Parathyroid adenoma (tissue), 2 donors: ENCODE data around the gene CPA1.

Experiments
- H2AFZ ChIP-seq: fragments of 300-600 bp; sonication (generic); one replicate; pipeline ENCODE4 v1.7.0; 2017; ENCODE audit warnings: antibody characterized with exemption, mild to moderate bottlenecking
- H3K27ac ChIP-seq: fragments of 300-600 bp; sonication (generic); one replicate; pipeline ENCODE4 v1.7.0; 2017
- H3K27me3 ChIP-seq: fragments of 300-600 bp; sonication (generic); one replicate; pipeline ENCODE4 v1.7.0; 2017; ENCODE audit warnings: low read length; ENCODE audit not compliant: control insufficient read depth, insufficient read depth
- H3K36me3 ChIP-seq: fragments of 300-600 bp; sonication (generic); one replicate; pipeline ENCODE4 v1.7.0; 2017; ENCODE audit warnings: low read length; ENCODE audit not compliant: control insufficient read depth, insufficient read depth
- H3K4me1 ChIP-seq: fragments of 300-600 bp; sonication (generic); one replicate; pipeline ENCODE4 v1.7.0; 2017; ENCODE audit warnings: control low read depth
- H3K4me2 ChIP-seq: fragments of 300-600 bp; sonication (generic); one replicate; pipeline ENCODE4 v1.7.0; 2017; ENCODE audit warnings: low read length
- H3K4me3 ChIP-seq: fragments of 300-600 bp; sonication (generic); one replicate; pipeline ENCODE4 v1.7.0; 2017; ENCODE audit warnings: low read depth, low read length
- H3K79me2 ChIP-seq: fragments of 300-600 bp; sonication (generic); one replicate; pipeline ENCODE4 v1.7.0; 2017; ENCODE audit warnings: control low read depth
- H3K9ac ChIP-seq: fragments of 300-600 bp; sonication (generic); one replicate; pipeline ENCODE4 v1.7.0; 2017; ENCODE audit warnings: mild to moderate bottlenecking
- H3K9me3 ChIP-seq: fragments of 300-600 bp; sonication (generic); one replicate; pipeline ENCODE4 v1.7.0; 2017; ENCODE audit warnings: low read length; ENCODE audit not compliant: control insufficient read depth
- CTCF ChIP-seq: fragments of 300-600 bp; sonication (generic); IDR thresholded peaks from one replicate; pipeline ENCODE4 v1.7.0; 2017; ENCODE audit warnings: antibody characterized with exemption, mild to moderate bottlenecking
- donor health status: primary hyperparathyroidism.

Gene CPA1

GRCh38 chr7:130430841-130431666, 50.8 kb downstream of the CPA1 start:
- no peak overlapping the region for H3K4me3 ChIP-seq
- no peak for TF ChIP-seq CTCF
- H3K27me3 ChIP-seq, result no peaks in the 10 kb centered on the region
- no peak overlapping the region for H2AFZ ChIP-seq
- H3K9me3 ChIP-seq, result no peaks in the 10 kb centered on the region
- H3K36me3 ChIP-seq, result no peaks in the 10 kb centered on the region
- H3K4me2 ChIP-seq, result no peak overlapping the region
- H3K4me1 ChIP-seq, result no peaks in the 10 kb centered on the region
- H3K79me2 ChIP-seq, result no peaks in the 10 kb centered on the region
- H3K9ac ChIP-seq, result no peak overlapping the region
- H3K27ac ChIP-seq, result no peak overlapping the region

GRCh38 chr7:130432886-130433285, 52.6 kb downstream of the CPA1 start:
- no peak overlapping the region for H3K4me2 ChIP-seq
- no peaks in the 10 kb centered on the region for H3K79me2 ChIP-seq
- no peak for TF ChIP-seq CTCF
- H3K4me3 ChIP-seq, result no peak overlapping the region
- no peak overlapping the region for H2AFZ ChIP-seq
- H3K36me3 ChIP-seq, result no peaks in the 10 kb centered on the region
- no peaks in the 10 kb centered on the region for H3K9me3 ChIP-seq
- H3K4me1 ChIP-seq, result no peaks in the 10 kb centered on the region
- no peaks in the 10 kb centered on the region for H3K27me3 ChIP-seq
- no peak overlapping the region for H3K27ac ChIP-seq
- no peak overlapping the region for H3K9ac ChIP-seq

- H3K4me2 ChIP-seq, result no peak overlapping the region
- no peak overlapping the region for H2AFZ ChIP-seq
- H3K79me2 ChIP-seq, result no peaks in the 10 kb centered on the region
- H3K36me3 ChIP-seq, result no peaks in the 10 kb centered on the region
- no peaks in the 10 kb centered on the region for H3K4me1 ChIP-seq
- H3K4me3 ChIP-seq, result no peak overlapping the region
- no peak overlapping the region for H3K27ac ChIP-seq
- H3K9me3 ChIP-seq, result no peaks in the 10 kb centered on the region
- no peak for TF ChIP-seq CTCF
- no peak overlapping the region for H3K9ac ChIP-seq
- no peaks in the 10 kb centered on the region for H3K27me3 ChIP-seq
Measured at GRCh38 chr7:130433301-130433700, 53.0 kb downstream of the CPA1 start.

- Histone ChIP-seq H3K9ac (no peak overlapping the region), H3K27me3 (no peaks in the 10 kb centered on the region), H3K79me2 (no peaks in the 10 kb centered on the region), H2AFZ (no peak overlapping the region), H3K4me2 (no peak overlapping the region), H3K36me3 (no peaks in the 10 kb centered on the region), H3K4me3 (no peak overlapping the region), H3K4me1 (peaks cover 3% of the 10 kb centered on the region), H3K9me3 (no peaks in the 10 kb centered on the region), H3K27ac (no peak overlapping the region)
- TF ChIP-seq CTCF, result no peak
Measured at GRCh38 chr7:130435311-130435854, 55.1 kb downstream of the CPA1 start.

- H3K9ac ChIP-seq, result no peak overlapping the region
Measured at GRCh38 chr7:130436253-130436652, 56.0 kb downstream of the CPA1 start.

More at GRCh38 chr7:130436253-130436652, 56.0 kb downstream of the CPA1 start:
- no peak for TF ChIP-seq CTCF
- H3K4me1 ChIP-seq, result peaks cover 4% of the 10 kb centered on the region
- no peak overlapping the region for H2AFZ ChIP-seq
- no peak overlapping the region for H3K27ac ChIP-seq
- H3K9me3 ChIP-seq, result no peaks in the 10 kb centered on the region
- H3K36me3 ChIP-seq, result no peaks in the 10 kb centered on the region
- H3K79me2 ChIP-seq, result no peaks in the 10 kb centered on the region
- no peak overlapping the region for H3K4me3 ChIP-seq
- H3K27me3 ChIP-seq, result no peaks in the 10 kb centered on the region
- H3K4me2 ChIP-seq, result no peak overlapping the region
